Subcutaneous adipose tissue (tissue), 4 donors: ENCODE data around the gene IDH2. TPM values are rescaled to one million over a fixed set of nuclear protein-coding genes. Genes with fewer than 3 reads are reported as not detected.

Source experiments
- CTCF ChIP-seq: fragments of 450-650 bp; IDR thresholded peaks from one replicate; pipeline ENCODE4 v1.5.1; 2016; ENCODE audit warnings: low read depth, mild to moderate bottlenecking, control low read depth, antibody characterized with exemption, moderate library complexity
- total RNA-seq, 4 donors: library from RNA; depleted of rRNA; stranded (reverse); fragments of >200 nt; gene quantifications; one replicate each; pipeline ENCODE4 v1.1.0, GENCODE V29; 2016

The IDH2 gene
- total RNA-seq, 4 donors from 2014 or later, result 17.6 to 69.9 (median 26.8) TPM

- TF ChIP-seq CTCF, result no peak
Observed at GRCh38 chr15:90124507-90124906, 22.2 kb upstream of the IDH2 start.

GRCh38 chr15:90121086-90121485, 18.8 kb upstream of the IDH2 start:
- TF ChIP-seq CTCF, result no peak

DNA sequence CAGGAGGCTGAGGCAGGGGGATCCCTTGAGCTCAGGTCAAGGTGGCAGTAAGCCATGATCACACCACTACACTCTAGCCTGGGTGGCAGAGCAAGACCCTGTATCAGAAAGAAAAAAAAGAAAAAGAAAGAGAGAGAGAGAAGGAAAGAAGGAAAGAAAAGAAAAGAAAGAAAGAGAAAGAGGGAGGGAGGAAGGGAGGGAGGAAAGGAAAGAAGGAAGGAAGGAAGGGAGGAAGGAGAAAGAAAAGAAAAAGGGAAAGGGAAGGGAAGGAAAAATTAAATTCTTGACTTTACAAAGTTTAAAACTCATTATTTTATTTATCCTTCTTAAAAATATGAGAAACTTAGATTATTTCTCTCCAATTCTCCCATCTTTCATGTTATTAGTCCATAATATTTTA, 17.1 kb upstream of the IDH2 start:
- no peak for TF ChIP-seq CTCF

DNA sequence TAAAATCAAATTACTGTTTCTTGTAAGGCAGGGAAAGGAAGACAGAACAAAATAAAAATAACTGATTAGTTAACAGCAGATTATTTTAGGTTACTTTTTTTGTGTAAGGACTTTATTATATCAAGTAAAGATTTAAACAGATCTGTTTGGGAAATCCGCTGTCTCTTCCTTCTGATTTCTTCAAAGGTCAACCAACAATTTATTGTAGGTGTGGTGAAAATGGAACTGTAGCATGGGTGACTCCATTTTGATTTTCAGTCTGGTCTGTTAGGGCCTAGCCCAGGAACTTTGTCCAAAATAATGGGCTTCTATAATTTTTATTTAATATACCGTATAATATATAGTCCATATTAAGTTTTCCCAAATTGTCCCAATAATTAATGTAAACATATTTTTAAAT, 13.5 kb upstream of the IDH2 start:
- TF ChIP-seq CTCF, result no peak

GRCh38 chr15:90114451-90114901, 12.2 kb upstream of the IDH2 start:
- TF ChIP-seq CTCF, result no peak

DNA sequence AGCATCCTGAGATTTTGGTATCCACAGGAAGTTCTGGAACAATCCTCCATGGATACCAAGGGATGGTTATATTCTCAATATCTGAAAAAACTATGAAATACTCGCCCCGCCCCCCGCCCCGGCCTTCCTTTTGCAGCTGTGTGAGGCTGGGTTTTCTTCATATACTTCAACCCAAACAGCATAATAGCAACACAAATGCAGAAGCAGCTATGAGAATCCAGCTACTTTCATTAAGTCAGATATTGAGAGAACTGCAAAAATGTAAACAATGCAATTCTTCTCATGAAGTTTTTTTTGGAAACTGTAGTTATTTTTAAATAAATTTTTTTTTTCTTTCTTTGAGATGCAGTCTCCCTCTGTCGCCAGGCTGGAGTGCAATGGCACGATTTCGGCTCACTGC, 10.9 kb upstream of the IDH2 start:
- no peak for TF ChIP-seq CTCF

DNA sequence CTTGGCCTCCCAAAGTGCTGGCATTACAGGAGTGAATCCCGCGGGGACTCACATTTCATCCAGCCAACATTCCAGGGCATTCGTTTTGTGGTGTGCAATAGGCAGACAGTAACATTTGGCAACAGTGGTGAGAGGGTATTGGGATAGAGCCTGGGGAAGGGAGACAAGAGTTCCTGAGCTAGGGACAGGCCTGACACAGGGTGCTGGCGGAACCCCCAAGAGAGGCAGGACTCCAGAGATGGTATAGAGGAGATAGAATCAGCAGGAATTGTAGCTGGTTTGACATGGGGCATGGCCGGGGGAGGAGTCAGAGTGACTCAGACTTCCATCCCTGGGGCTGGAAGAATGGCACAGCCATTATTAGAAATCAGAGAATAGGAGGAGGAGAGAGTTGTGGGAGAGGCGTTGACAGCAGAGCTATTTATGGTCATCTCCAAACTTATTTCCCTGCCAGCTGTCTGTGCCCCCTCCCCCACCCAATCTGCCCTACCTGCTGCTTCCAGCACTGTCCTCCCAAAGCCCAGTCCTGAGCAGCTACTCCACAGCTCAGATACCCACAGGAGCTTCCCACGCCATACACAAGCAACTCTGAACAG, 4.4 kb upstream of the IDH2 start:
- no peak for TF ChIP-seq CTCF
